ENCODE data around the gene NOS1AP. TPM values are rescaled to one million over a fixed set of nuclear protein-coding genes. Genes with fewer than 3 reads are reported as not detected.
"Not testable (repeated sequence)": the region's sequence is repeated elsewhere in the genome, so short reads cannot be mapped to it uniquely, and the experiment has no call there.

The NOS1AP gene
- total RNA-seq, 2 donors from 2014 or later = 1.8 to 2.8 TPM

DNA sequence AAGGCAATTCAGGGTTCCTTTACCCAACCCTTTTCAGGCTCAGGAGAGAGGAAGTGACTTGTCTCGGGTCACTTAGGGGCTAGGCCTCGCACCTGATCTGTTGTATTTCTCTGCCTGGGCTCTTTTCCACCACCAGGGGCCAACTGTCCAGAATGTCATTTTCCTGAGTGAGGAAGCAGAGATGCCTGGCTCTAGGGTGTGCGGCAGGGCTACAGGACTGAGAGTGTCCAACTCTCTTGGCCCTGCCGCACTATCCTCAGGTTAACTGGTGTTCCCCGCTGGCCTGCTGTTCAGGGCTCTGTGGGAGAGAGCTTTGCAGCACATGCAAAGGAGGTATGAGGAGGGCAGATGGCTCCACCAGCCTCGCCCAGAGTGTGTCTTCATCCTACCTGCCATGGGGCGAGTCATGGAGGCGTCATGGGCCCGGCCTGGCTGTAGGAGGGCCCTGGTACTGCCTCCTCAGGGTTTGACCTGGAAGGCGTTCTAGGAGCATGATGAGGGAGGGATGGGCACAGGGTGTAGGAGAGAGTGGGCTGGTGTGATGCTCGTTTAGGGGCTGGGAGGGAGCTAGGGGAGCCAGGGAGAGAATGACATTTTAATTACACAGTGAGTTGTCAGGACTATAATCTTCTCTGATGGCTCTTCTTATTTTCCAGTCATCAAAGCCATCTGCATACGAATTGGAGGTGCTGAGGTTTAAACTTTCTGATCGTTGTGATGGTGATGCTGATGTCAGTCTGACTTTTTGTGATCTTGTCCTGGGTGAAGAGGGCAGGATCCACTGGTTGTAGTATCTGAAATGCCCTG, 128.3 kb downstream of the NOS1AP start:
- DNase-seq (no peak), ATAC-seq (peak in 1 of 2 donors; percentile 23)
- intact Hi-C loops (cut with DNase I) = no loop called here

DNA sequence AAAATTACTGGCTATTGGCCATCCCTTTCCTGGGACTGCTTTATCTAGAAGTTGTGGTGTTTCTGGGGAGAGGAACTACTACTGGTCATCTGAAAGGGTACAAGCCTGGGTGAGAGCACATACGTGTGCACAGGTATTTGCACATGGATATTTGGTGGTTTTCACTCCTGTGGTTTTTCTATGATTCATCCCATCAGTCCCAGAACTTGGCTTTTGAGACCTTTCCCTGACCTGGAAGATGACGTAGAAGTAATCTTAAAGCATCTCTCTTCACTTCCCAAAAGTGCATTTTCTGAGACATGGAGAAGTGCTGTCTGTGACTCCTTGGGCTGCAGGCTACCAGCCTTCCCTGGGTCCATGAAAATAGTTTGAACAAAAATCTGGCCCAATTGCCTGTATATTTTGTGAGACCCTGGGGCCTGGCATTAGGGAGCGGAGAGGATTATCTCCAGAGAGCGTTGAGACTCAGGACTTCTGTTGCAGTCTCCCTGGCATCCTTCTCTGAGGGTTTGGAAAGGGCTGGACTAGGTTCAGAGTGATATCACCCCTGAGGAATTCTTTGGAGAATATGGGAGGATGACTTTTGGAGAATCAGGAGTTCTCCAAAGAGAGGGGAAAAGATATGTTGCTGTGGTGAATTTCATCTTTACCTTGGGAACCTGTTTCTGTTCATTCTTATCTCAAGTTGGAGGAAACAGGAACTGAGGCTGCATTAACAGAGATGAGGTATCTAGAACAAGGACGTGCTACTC, 130.8 kb downstream of the NOS1AP start:
- intact Hi-C loops (cut with DNase I) = no loop called here
- no peak for DNase-seq
- peak in 1 of 2 donors; percentile 75 for ATAC-seq

DNA sequence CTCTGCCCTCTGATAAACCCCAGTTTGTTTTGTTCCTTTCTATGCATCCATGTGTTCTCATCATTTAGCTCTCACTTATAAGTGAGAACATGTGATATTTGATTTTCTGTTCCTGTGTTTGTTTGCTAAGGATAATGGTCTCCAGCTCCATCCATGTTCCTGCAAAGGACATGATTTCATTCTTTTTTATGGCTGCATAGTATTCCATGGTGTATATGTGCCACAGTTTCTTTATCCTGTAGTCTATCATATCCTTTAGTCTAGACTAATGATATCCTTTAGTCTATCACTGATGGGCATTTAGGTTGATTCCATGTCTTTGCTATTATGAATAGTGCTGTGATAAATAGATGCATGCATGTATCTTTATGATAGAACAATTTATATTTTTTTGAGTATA, 131.6 kb downstream of the NOS1AP start:
- intact Hi-C loops (cut with DNase I); ATAC-seq; DNase-seq: not testable (repeated sequence)

GRCh38 chr1:162204129-162204822, 134.8 kb downstream of the NOS1AP start:
- DNase-seq (no peak), ATAC-seq (no peak)
- intact Hi-C loops (cut with DNase I) = no loop called here

GRCh38 chr1:162204823-162205155, 135.3 kb downstream of the NOS1AP start:
- no peak for ATAC-seq

DNA sequence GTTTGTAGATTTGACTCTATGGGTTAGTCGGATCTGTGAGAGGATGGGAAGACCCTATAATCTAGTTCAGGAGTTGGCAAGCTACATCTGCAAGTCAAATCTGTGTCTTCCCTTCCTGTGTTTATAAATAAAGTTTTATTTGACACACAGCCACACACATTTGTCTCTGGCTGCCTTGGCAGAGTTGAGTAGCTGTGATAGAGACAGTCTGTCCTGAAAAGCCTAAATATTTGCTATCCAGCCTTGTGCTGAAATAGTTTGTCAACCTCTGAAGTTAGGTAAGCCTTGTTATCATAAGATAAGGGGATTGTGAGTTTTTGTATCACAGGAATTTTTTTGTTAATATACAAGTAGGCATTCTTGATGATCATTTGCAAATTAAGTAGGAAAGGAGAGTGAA, 136.8 kb downstream of the NOS1AP start:
- intact Hi-C loops (cut with DNase I) = no loop called here
- ATAC-seq (no peak), DNase-seq (no peak)

More at GRCh38 chr1:162204823-162205155, 135.3 kb downstream of the NOS1AP start:
- intact Hi-C loops (cut with DNase I) = no loop called here
- no peak for DNase-seq

- intact Hi-C loops (cut with DNase I) = no loop called here
- DNase-seq = peak; percentile 62
- ATAC-seq = peak; percentile 76 to 83
These were observed 137.5 kb downstream of the NOS1AP start for GRCh38 chr1:162206749-162207635.

GRCh38 chr1:162207862-162208261, 138.4 kb downstream of the NOS1AP start:
- intact Hi-C loops (cut with DNase I) = no loop called here
- ATAC-seq (no peak), DNase-seq (no peak)

GRCh38 chr1:162210196-162210595, 140.7 kb downstream of the NOS1AP start:
- peak in 1 of 2 donors; percentile 35 for ATAC-seq
- no peak for DNase-seq
- intact Hi-C loops (cut with DNase I) = no loop called here

DNA sequence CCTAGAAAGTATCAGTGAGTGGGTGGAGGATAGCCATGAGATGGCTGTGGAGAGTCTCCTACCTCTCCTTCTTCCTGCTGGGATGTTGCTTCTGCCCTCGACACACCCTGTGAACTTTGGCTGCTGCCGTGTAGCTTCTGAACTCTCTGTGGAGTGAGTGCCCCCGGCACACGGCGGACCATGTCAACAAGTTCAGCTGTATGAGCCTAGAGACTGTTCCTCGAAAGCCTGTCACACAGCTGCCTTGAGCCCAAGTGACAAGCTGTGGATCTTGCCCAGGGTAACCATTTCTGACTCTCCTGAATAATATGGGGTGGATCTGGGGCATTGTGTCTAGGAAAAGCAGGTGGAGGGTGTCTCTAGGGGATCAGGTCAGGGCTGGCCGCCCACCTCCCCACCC, 143.2 kb downstream of the NOS1AP start:
- intact Hi-C loops (cut with DNase I) = no loop called here
- ATAC-seq (peak in 1 of 2 donors; percentile 24), DNase-seq (no peak)

DNA sequence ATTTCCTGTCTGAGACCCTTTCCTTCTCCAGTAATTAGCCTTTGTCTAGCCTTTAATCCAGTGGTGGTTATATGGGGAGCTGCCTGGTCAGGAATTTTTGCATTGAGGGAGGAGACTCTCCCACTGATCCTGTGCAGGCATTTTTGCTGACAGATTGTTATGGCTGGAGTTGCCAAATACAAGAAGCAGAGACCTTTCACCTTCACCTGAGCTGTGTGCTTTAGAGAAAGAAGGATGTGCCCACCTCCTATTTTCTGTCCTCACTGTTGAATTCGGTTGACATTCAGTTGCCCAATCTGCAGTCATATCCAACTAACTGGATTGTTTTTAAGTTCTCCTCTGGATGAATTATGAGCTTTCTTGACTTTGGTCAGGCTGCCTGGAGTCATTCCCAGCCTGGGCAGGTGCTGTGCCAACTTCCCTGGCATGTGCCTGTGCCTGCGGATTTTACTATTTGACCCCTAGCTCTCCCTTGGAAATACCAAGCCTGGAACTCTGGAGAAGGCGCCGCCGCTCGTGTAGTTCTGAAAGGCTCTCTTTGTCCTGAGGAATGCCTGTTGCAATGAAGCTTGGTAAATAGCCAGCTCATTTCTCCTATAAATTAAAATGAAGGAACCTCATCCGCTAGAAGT, 143.9 kb downstream of the NOS1AP start:
- intact Hi-C loops (cut with DNase I) = no loop called here
- peak; percentile 51 for DNase-seq
- peak; percentile 85 to 91 for ATAC-seq

GRCh38 chr1:162214202-162214601, 144.7 kb downstream of the NOS1AP start:
- ATAC-seq = no peak
- intact Hi-C loops (cut with DNase I) = no loop called here

DNA sequence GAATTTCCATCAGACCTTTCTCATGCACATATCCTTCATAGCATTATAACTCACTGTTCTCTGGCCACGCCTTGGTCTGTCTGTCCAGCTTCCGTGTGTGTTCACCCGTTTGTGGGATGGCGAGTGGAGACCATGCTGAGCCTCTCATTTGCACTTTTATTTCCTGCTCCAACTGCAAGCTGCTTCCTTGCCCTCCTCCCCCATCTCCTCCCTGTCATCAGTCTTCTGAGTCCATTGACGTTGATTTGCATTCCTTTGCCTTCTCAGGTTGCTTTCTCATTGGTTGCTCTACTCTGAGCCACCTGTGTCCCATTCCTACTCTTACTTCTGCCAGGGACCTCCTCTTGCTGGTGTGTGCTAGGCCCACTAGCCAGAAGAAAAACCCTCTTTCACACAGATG, 146.4 kb downstream of the NOS1AP start:
- ATAC-seq = no peak
- no peak for DNase-seq
- intact Hi-C loops (cut with DNase I) = no loop called here

More at GRCh38 chr1:162214202-162214601, 144.7 kb downstream of the NOS1AP start:
- no peak for DNase-seq

- DNase-seq (no peak), ATAC-seq (no peak)
- intact Hi-C loops (cut with DNase I) = no loop called here
These were observed 147.1 kb downstream of the NOS1AP start for GRCh38 chr1:162216604-162217003.

DNA sequence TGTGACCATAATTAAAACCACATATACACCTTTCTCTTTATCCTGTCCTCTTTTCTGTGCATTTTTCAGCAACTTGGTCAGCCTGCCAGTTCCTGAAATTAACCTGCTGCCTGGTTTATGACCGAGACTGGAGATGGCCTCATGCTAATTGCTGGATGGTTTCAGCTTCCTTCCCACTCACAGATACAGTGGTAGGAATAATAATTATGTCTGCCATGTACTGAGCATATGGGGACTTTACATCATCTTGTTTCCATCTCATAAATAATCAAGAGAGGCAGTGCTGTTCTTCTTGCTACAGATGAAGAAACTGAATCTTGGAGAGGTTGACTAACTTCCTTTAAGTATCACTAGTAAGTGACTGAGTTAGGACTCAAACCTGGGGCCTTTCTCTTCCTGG, 148.2 kb downstream of the NOS1AP start:
- ATAC-seq = no peak
- intact Hi-C loops (cut with DNase I) = no loop called here
- no peak for DNase-seq

- ATAC-seq = peak; percentile 9 to 75
- no peak for DNase-seq
- intact Hi-C loops (cut with DNase I) = no loop called here
These were observed 149.1 kb downstream of the NOS1AP start for GRCh38 chr1:162218546-162218945.

GRCh38 chr1:162218975-162219374, 149.5 kb downstream of the NOS1AP start:
- peak in 1 of 2 donors; percentile 33 for ATAC-seq
- no peak for DNase-seq
- intact Hi-C loops (cut with DNase I) = no loop called here

DNA sequence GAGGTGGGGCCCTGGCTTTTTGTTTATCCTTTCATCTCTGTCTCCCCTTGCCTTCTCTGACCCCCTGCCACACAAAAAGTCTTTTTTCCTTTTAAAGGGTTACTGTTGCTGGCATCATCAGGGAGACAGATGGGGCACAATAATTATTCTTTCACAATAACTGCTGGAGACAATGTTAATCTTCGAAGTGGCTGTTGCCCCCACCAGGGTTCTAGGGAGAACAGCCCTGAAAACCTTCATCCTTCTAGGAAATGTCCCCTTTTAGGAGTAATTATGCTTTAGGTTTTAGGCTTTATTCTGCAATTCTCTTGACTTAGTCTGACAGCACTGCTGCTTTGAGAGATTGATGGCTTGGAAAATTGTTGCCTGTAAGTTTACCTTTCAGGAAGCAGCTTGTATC, 150.0 kb downstream of the NOS1AP start:
- ATAC-seq (no peak), DNase-seq (no peak)
- intact Hi-C loops (cut with DNase I) = no loop called here
